Measurements from ENCODE around the gene SMURF2. TPM values are rescaled to one million over a fixed set of nuclear protein-coding genes. Genes with fewer than 3 reads are reported as not detected.

SMURF2 gene
- total and polyA plus RNA-seq, 9 of the 15 experiments (the other 6 are each of a cell fraction or from before 2014, with no cell fraction given) = 3.8 to 22.0 (median 14.8) TPM

- Histone ChIP-seq H3K27me3 (ENCODE audit: control insufficient read depth in 2 of 2, insufficient read depth in 2 of 2, low read length in 2 of 2) (no peaks in the 10 kb centered on the region), H2AFZ (ENCODE audit: low read depth, low read length) (no peak overlapping the region), H3K4me3 (no peak overlapping the region), H3K36me3 (ENCODE audit: control insufficient read depth, insufficient read depth, low read length) (peaks cover 23% of the 10 kb centered on the region), H3K9me3 (replicated peaks; ENCODE audit: control insufficient read depth, insufficient read depth, low read depth, low read length) (no peaks in the 10 kb centered on the region), H4K20me1 (replicated peaks; ENCODE audit: control insufficient read depth, insufficient read depth, low read length) (no peaks in the 10 kb centered on the region), H3K9me1 (ENCODE audit: control insufficient read depth, insufficient read depth, low read length) (no peaks in the 10 kb centered on the region), H3K27ac (ENCODE audit: extremely low read depth, low read depth, low read length) (no peak overlapping the region), H3K9ac (ENCODE audit: insufficient read depth in 1 of 2, low read depth in 2 of 2, low read length in 2 of 2) (no peak overlapping the region), H3K79me2 (ENCODE audit: control insufficient read depth, insufficient read depth, low read length) (no peaks in the 10 kb centered on the region), H3K4me2 (ENCODE audit: insufficient read depth, low read length) (no peak overlapping the region), H3K4me1 (replicated peaks in 1 of 2; ENCODE audit: control insufficient read depth in 2 of 2, insufficient read depth in 2 of 2, low read length in 2 of 2) (peaks cover 7 to 20% of the 10 kb centered on the region in 2 experiments; a peak in 4 of 5 replicates)
- FAIRE-seq = no peak
- intact Hi-C loops (cut with micrococcal nuclease) = no loop called here
- WGBS (ENCODE audit: insufficient coverage, low coverage, missing lambda C conversion rate) = 73% methylated on average over 3 of the region's 3 CpGs
- TF ChIP-seq IRF1 (CRISPR knock-in tag; IDR thresholded peaks at IDR 0.05; ENCODE audit: borderline replicate concordance) (no peak), ZKSCAN3 (CRISPR knock-in tag; IDR thresholded peaks at IDR 0.05) (no peak), TAF15 (IDR thresholded peaks at IDR 0.05; ENCODE audit: low read depth, low read length) (no peak), RAD21 (CRISPR knock-in tag; conservative IDR thresholded peaks at IDR 0.05 in 1 of 2, IDR thresholded peaks at IDR 0.05 in 1 of 2) (no peak), SMARCC2 (IDR thresholded peaks at IDR 0.05; ENCODE audit: low read depth) (no peak), ZNF644 (tag; IDR thresholded peaks at IDR 0.05; ENCODE audit: low read depth) (no peak), NFYB (IDR thresholded peaks at IDR 0.05; ENCODE audit: extremely low read depth, insufficient read length) (no peak), ERF (CRISPR knock-in tag; IDR thresholded peaks at IDR 0.05) (no peak)
- TF ChIP-seq, protein P1, sequence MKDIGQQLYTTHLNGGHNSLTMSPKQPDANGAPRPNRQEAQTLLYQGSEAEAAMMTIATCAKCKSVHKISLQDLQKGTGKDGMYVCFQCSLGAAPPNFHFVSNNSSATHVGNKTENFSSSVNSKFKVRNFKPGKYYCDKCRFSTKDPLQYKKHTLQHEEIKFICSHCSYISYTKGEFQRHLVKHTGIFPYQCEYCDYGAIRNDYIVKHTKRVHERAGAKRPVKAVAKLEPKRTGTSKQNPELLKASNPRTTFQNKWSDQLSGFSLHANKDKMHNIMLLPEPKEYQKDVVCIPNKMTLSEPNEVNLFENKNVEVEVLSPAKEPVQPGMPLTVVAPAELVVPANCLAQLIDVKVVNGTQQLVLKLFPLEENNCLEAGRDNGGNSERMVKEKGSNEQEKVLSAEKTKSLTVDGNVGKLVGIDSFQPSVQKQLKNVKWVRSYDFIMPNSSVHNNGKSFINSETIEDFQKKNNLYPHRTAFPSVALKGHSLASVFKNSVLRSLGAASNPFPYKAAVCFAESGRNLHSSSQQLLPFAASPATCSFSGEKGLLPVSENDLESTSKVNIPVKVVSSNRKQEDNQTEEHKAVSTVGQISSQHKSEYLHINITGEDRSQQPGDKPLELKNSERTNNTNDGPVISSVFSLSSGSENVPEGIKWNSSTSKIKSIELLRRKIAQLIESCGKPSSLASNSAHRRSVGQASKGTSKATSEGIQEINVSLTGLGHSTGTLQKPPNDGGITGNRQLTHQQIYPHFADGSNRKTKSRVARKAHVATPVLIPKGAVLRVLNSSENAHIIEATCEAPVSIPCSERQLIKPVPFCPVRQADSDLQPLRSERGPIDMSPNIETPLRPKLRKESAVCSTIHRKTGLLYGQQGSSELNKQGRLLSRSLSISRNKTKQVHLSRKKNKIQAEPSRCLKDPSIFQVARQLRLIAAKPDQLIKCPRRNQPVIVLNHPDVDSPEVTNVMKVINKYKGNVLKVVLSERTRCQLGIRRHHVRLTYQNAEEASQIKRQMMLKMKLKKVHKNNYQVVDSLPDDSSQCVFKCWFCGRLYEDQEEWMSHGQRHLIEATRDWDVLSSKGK (CRISPR knock-in tag; IDR thresholded peaks at IDR 0.05) = no peak
- ChIA-PET CTCF (ENCODE audit: low intra/inter-chr PET ratio) (interaction anchor here (0.6 kb wide), 1 partner anchor 380 kb away, joined by 3 read pairs; no protein-coding TSS in a partner anchor), POLR2A (interaction anchor here (1.0 to 1.5 kb wide), 5 partner anchors 10 to 53 kb away, joined by 3 to 5 read pairs (median 3); no protein-coding TSS in a partner anchor)
- ATAC-seq = no peak
- no TSS peak for BruUV-seq (replicated peaks)
- in situ Hi-C loops (cut with MboI) = no loop called here
- no peak for DNase-seq (ENCODE audit: extremely low read depth in 1 of 4, low spot score in 3 of 4)
Measured at GRCh38 chr17:64575431-64575830, 86.7 kb downstream of the SMURF2 start.

All from K562 (cell line).